GM21367 (cell line): Measurements from ENCODE around the gene SYT11.
"Not testable (repeated sequence)": the region's sequence is repeated elsewhere in the genome, so short reads cannot be mapped to it uniquely, and the experiment has no call there.

Experiments used
- ATAC-seq: cut with Tn5 transposase; IDR thresholded peaks from one replicate; pipeline ENCODE4 v1.9.1; 2021; ENCODE audit not compliant: unreplicated experiment

Gene SYT11, protein sequence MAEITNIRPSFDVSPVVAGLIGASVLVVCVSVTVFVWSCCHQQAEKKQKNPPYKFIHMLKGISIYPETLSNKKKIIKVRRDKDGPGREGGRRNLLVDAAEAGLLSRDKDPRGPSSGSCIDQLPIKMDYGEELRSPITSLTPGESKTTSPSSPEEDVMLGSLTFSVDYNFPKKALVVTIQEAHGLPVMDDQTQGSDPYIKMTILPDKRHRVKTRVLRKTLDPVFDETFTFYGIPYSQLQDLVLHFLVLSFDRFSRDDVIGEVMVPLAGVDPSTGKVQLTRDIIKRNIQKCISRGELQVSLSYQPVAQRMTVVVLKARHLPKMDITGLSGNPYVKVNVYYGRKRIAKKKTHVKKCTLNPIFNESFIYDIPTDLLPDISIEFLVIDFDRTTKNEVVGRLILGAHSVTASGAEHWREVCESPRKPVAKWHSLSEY

DNA sequence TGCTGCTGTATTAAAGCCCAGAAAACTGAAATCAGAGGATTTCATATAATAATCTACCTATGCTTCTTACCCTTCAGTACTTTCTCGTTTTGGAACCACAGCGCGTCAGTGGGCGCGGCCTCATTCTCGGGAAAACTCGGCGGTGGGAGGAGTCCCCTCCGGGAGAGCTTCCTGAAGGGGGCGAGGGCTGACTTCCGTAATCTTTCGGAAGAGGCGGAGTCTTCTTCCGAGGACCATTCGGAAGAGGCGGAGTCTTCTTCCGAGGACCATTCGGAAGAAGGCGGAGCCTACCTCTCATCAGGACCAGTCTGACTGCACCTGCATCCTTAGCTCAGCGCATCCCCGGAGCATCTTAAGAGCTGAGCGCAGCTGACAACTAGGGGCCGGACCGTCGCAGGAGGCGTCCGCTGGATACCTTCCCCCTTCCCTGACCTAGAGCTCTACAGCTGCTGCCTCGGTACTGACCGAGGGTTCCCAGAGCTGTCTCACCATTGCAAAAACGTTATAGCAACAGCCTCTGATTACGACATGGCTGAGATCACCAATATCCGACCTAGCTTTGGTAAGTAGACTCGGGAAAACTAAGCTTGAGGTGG, at the start of gene SYT11:
SYT11 (plus strand) TSS at position 334 of the 596 bp plus-strand sequence; CDS start at position 529, 195 bp downstream.
- peak; percentile 55 for ATAC-seq

DNA sequence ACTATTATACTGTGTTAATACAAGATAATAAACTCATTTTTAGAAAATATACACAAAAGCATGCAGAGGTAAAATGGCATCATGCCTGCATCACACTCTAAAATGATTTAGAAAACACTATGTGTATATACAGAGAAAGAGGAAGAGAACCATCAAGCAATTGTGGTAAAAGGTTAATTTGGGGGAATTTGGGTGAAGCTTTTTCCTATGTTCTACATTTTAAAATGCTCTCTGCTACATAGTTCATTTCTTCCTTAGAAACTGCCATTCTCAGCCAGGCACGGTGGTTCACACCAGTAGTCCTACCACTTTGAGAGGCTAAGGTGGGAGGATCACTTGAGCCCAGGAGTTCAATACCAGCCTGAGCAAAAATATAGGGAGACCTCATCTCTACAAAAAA, 46.5 kb upstream of the SYT11 start:
- ATAC-seq, result no peak

DNA sequence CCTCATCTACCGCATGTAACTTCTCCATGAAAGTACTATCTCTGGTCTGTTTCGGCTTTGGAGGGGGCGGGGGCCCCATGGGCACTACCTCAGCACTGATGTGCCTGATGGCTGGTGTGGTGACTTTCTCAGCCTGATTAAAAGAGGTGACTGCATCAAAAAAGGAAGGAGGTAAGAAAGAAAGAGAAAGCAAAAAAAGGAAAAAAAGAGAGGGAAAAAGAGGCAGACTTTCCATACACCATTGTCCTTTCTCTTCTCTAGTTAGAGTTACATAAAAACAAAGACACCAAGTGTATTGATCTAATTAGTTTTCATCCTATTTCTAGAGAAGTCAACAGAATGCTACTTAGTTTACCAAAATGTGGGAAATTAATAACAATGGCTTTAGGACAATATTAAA, 45.7 kb upstream of the SYT11 start:
- ATAC-seq, result no peak

DNA sequence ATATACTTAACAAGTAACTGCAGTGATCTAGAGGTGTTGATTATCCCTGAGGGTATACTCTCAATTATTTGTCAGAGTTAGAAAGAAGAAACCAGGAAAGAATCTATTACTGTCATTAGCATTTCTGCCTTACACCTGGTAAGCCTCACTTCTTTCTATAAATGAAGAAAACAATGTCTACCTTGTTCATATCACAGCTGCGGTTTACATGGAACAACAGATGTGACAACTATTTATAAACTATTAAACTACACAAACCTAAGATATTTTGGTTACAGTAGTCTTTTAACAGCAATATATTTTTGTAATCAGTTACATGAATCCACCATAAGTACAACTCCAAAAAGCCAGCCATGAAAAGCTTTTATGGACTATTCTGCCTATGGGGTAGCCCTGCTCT, 43.0 kb upstream of the SYT11 start:
- ATAC-seq, result no peak

- no peak for ATAC-seq
Observed at GRCh38 chr1:155827450-155827849, 31.9 kb upstream of the SYT11 start.

DNA sequence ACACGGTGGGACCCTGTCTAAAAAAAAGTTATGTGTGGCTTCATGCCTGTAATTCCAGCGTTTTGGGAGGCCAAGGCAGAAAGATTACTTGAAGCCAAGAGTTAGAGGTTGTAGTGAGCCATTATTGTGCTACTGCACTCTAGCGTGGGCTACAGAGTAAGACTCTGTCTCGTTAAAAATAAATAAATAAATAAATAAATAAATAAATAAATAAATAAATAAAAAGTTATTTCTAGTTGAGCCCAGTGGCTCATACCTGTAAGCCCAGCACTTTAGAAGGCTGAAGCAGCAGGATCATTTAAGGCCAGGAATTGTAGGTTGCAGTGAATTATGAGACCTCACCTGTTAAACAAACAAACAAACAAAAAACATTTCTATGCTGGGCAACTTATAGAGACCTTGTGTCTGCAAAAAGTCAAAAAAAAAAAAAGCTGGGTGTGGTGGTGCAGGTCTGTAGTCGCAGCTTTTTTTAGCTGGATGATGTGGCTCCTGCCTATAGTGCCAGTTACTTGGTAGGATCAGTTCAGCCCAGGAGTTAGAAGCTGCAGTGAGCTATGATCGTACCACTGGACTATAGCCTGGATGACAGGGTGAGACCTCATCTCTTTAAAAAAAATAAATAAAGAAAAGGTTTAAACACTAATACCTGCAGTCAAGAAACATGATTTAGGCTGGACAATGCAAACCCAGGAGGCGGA, 27.9 kb upstream of the SYT11 start:
- no peak for ATAC-seq

DNA sequence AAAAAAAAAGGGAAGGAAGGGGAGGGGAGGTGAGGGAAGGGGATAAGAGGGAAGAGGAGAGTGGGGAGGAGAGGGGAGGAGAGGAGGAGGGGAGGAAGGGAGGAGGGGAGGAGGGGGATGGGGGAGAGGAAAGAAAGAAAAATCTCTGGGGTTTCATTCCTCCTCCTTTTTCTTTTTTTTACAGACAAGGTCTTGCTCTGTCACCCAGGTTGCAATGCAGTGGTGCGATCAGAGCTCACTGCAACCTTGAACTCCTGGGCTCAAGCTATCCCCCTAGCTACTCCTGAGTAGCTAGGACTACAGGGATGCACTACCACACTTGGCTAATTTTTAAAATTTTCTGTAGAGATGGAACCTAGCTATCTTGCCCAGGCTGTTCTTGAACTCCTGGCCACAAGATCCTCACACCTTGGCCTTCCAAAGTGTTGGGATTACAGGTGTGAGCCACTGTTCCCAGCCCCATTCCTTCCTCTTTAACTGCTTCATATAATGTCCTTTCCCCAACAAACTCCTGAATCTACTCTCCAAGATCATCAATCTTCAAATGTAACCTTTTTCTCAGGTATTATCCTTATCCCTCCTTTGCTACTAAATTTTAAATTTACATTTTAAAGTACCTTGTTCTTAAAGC, 25.6 kb upstream of the SYT11 start:
- no peak for ATAC-seq

DNA sequence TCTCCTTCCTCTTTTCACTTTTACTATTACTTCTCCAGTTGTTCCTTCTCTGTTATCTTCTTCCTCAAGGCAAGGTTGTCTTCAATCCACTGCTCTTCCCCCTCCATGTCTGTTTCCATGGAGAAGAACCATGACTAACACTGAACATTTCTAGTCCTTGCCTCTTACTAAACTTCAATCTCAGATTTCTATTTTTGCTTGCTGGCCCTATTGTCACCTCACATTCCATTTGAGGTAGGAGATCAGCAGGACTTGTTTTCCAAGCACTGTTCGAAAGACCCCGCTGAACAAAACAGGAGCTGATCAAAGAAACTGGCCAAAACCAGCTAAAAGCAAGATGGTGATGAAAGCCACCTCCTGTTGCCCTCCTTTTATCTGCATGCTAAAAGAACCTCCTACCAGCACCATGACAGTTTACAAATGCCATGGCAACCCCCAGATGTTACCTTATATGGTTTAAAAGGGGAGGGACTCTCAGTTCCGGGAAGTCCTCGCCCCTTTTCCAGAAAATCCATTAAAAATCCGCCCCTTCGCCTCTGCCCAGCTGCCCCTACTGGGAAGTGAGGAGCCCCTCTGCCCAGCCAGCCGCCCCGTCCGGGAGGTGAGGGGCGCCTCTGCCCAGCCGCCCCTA, 25.0 kb upstream of the SYT11 start:
- ATAC-seq, result no peak

GRCh38 chr1:155834927-155835399, 24.4 kb upstream of the SYT11 start:
- not testable (repeated sequence) for ATAC-seq

DNA sequence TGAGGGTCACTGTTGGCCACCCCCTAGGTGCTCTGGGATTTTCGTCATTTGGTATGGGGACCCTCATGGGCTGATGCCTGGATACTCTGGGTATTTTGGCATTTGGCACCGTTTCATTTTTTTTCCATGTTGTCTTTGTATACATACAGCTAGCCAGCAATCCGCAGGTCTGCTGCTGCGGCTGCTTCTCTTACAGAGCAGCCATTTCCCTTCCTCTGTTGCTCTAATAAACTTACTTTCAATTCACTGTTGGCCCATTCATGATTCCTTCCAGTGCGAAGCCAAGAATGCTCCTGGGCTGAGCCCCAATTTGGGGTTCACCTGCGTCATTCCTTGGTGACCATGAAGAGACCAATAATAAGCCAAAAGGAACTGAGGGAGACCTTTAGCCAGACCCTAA, 23.8 kb upstream of the SYT11 start:
- no peak for ATAC-seq

GRCh38 chr1:155840386-155840785, 19.0 kb upstream of the SYT11 start:
- no peak for ATAC-seq

DNA sequence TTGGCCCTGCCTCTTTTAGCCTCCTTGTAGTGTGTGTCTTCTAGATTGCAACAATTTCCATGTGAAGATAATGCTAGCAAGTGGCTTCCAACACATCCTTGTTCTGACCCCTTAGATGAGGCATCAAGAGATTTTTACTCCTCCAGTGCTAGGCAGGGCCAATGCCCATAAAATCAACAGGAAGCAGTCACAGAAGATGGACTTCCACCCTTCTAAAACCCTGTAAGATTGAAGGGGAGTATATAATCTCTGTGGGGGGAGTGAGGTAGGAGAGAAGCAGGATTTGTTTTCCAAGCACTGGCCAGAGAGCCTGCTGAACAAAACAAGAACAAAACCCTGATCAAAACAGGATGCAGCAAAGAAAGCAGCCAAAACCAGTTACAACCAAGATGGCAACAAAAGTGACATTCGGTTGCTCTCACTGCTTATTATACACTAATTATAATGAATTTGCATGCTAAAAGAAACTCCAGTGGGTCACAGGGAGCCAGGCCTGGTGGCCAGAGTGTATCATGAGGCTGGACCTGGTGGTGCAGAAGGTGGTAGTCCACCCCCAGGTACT, 14.4 kb upstream of the SYT11 start:
- ATAC-seq, result no peak

DNA sequence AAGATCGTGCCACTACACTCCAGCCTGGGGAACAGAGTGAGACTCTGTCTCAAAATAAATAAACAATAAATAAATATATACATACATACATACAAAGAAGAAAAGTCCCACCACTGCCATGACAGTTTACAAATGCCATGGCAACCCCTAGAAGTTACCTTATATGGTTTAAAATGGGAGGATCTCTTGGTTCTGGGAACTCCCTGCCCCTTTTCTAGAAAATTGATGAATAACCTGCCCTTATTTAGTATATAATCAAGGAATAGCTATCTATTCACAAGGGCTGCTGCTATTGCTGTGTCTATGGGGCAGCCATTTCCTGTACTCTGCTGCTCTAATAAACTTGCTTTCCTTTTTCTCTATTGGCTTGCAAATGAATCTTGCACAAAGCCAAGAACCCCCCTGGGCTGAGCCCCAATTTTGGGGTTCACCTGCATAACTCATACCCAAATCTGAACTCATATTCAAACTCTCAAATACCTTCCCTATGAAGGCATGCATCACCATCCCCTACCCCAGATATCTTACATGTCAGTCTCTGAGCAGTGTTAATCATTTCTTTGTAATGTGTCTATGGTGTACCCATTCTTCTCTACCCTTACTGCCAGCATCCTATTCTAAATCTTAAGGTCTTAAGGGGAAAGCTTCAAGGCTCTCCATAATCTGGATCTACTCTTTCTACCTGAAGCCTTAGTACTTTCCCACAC, 11.4 kb upstream of the SYT11 start:
- ATAC-seq, result no peak

- ATAC-seq, result no peak
Observed at GRCh38 chr1:155850345-155850744, 9.0 kb upstream of the SYT11 start.

DNA sequence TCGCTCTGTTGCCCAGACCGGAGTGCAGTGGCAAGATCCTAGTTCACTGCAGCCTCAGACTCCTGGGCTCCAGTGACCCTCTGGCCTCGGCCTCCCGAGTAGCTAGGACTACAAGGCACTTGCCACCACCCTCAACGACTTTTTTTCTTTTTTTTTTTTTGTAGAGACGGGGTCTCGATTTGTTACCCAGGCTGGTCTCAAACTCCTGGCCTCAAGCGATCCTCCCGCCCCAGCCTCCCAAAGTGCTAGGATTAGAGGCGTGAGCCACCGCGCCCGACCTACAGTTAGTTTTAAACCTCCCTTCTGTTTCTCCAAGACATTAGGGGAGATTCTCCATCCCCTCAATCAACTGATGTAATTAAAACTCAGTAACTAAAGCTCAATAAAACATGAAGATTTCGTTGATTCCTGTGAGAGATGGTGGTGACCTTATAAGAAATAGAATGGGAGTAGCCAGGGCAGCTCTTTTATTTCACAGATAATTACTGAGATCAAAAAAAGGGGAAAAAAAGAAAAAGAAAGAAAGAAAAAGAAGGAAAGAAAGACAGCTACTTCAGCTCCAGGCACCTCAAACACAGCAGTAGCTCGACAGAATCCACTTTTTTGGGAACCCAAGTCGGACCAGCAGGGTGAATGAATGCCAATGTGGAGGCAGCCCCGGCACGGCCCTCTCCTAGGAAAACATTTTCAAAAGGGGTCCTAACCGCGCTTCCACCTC, 3.0 kb upstream of the SYT11 start:
- ATAC-seq, result no peak

DNA sequence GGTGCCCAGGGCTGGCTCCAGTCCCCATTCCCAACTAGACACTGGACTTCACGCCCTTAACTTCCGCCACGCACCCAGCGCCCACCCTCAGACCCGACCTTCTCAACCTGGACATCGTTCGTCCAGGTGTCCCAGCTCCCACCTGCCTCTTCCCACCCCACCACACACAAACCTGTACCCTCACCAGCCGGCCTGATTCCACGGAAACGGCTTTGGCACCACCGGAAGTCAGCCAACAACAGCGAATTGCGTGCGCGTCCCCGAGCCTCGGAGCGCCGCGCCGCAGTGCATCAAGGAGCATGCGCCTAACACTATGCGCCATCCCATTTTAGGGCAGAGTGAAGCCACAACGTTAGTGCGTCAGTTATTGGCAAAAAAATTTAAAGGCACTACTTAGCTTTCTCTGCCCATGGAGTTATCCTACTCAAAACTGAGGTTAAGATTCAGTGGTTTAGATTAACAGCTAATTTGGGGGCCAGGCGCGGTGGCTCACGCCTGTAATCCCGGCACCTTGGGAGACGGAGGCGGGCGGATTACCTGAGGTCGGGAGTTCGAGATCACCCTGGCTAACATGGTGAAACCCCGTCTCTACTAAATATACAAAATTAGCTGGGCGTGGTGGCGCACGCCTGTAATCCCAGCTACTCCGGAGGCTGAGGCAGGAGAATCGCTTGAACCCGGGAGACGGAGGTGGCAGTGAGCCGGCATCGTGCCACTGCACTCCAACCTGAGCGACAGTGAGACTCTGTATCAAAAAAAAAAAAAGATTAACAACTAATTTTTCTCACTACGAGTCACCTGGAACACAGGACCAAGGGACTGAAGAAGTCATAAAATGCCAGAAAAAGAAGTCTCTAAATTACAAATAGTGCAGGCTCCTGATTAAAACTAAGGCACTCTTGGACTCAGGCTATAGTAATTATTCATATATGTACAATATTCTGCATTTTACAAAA, 2.1 kb upstream of the SYT11 start, which contains the start of gene GON4L:
GON4L (minus strand) TSS at position 240 of the 956 bp plus-strand sequence. CDS start 3,434 bp downstream, outside the sequence.
- peak; percentile 38 for ATAC-seq

DNA sequence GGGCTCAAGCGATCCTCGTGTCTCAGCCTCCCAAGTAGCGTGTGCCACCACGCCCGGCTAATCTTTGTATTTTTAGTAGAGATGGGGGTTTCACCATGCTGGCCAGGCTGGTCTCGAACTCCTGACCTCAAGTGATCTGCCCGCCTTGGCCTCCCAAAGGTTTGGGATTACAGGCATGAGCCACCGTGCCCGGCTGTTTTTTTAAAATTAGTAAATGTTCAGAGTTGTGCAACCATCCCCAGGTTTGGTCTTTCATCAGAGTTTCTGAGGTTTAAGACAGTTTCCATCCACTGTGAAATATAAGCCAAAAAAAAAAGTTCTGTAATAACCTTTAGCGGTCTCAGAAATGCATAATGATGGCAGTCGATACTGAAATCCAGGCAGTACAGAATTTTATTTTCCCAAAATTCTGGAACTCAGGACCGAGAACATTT, 550 bp upstream of the SYT11 start:
- ATAC-seq, result peak; percentile 12
